K562 (cell line): ENCODE data around the gene ABHD4. TPM values are rescaled to one million over a fixed set of nuclear protein-coding genes. Genes with fewer than 3 reads are reported as not detected.
A peak's percentile ranks its signal among the peaks of the same experiment; 100 is the strongest.

Experiments
- ATAC-seq: fragments of 200-7000 bp; cut with Tn5 transposase; 3 replicates; pipeline ENCODE4 v1.9.1; 2020; ENCODE audit warnings: moderate library complexity
- BruUV-seq: library from RNA; stranded (reverse); fragments of 400-500 nt; replicated peaks from 2 replicates; lab custom pipeline; 2021; lab: Mats Ljungman, UMichigan
- CTCF ChIA-PET: fragments of 300-600 bp; formaldehyde crosslinking; extraction: SDS; loops from one replicate; lab custom pipeline; 2021; ENCODE audit warnings: low intra/inter-chr PET ratio; lab: Yijun Ruan, JAX
- POLR2A ChIA-PET: fragments of 300-600, 350-650 bp; sonication (Branson Sonifier 250); formaldehyde crosslinking; extraction: SDS; loops from one replicate; lab custom pipeline; 2021; ENCODE audit warnings: antibody characterized with exemption, inconsistent platforms; lab: Yijun Ruan, JAX
- DNase-seq, 4 experiments: peaks; one replicate each; pipeline versions ENCODE4 v3.0.0 to v3.0.0-alpha.2; 2011 to 2018; ENCODE audit warnings: low spot score in 3 of 4, mixed read lengths in 3 of 4; ENCODE audit errors: extremely low read depth in 1 of 4
- FAIRE-seq: peaks from 2 replicates; lab custom pipeline; 2011; peaks lifted over from hg19 to GRCh38; lab: Jason Lieb, UNC
- H2AFZ ChIP-seq: 2 replicates; pipeline ENCODE4 v1.6.0; 2011; ENCODE audit warnings: low read depth, low read length, control low read depth, inconsistent platforms
- H3K27ac ChIP-seq: fragments of 200-600 bp; 3 replicates; pipeline ENCODE4 v1.8.0; 2011; ENCODE audit warnings: low read depth, mild to moderate bottlenecking, control low read depth, inconsistent platforms, low read length, moderate library complexity, mixed read lengths; ENCODE audit errors: extremely low read depth
- H3K27me3 ChIP-seq, 2 experiments: fragments of 300-600 bp in 1 of 2; 2 replicates in 1 of 2; 3 replicates in 1 of 2; pipeline versions ENCODE4 v1.6.0 to v1.8.0; 2011; ENCODE audit warnings: inconsistent platforms in 2 of 2, low read length in 2 of 2, mild to moderate bottlenecking in 1 of 2, mixed read lengths in 1 of 2, moderate library complexity in 1 of 2; ENCODE audit not compliant: control insufficient read depth in 2 of 2, insufficient read depth in 2 of 2
- H3K36me3 ChIP-seq: fragments of 300-600 bp; 3 replicates; pipeline ENCODE4 v1.8.0; 2011; ENCODE audit warnings: mild to moderate bottlenecking, low read length, inconsistent platforms; ENCODE audit not compliant: control insufficient read depth, insufficient read depth
- H3K4me1 ChIP-seq, 2 experiments: fragments of 200-600 bp in 1 of 2; replicated peaks in 1 of 2; 2 replicates in 1 of 2; 3 replicates in 1 of 2; pipeline versions ENCODE4 v1.5.1 to v1.8.0; 2011; ENCODE audit warnings: inconsistent platforms in 2 of 2, low read length in 2 of 2, mild to moderate bottlenecking in 1 of 2, mixed read lengths in 1 of 2, moderate library complexity in 1 of 2; ENCODE audit not compliant: control insufficient read depth in 2 of 2, insufficient read depth in 2 of 2
- H3K4me2 ChIP-seq: 2 replicates; pipeline ENCODE4 v1.6.1; 2011; ENCODE audit warnings: low read length, control low read depth, inconsistent platforms, mixed read lengths; ENCODE audit not compliant: insufficient read depth
- H3K4me3 ChIP-seq: fragments of 200-600 bp; sonication (generic), shearing (Covaris generic); 2 replicates; pipeline ENCODE4 v1.5.1; 2016; ENCODE audit warnings: control low read depth, inconsistent platforms
- H3K79me2 ChIP-seq: fragments of 200-600 bp; 3 replicates; pipeline ENCODE4 v1.8.0; 2011; ENCODE audit warnings: low read length, inconsistent platforms; ENCODE audit not compliant: control insufficient read depth, insufficient read depth
- H3K9ac ChIP-seq, 2 experiments: 2 replicates each; pipeline versions ENCODE4 v1.6.0 to v1.6.1; 2011; ENCODE audit warnings: low read depth in 2 of 2, low read length in 2 of 2, control low read depth in 1 of 2, inconsistent platforms in 1 of 2, mild to moderate bottlenecking in 1 of 2, mixed read lengths in 1 of 2; ENCODE audit not compliant: insufficient read depth in 1 of 2
- H3K9me1 ChIP-seq: one replicate; pipeline ENCODE4 v1.6.0; 2011; ENCODE audit warnings: inconsistent platforms, mild to moderate bottlenecking, low read length, moderate library complexity; ENCODE audit not compliant: control insufficient read depth, insufficient read depth
- H3K9me3 ChIP-seq: replicated peaks from 2 replicates; pipeline ENCODE4 v1.5.1; 2011; ENCODE audit warnings: low read depth, low read length, inconsistent platforms; ENCODE audit not compliant: control insufficient read depth, insufficient read depth
- H4K20me1 ChIP-seq: replicated peaks from 2 replicates; pipeline ENCODE4 v1.6.1; 2011; ENCODE audit warnings: low read length, inconsistent platforms, mixed read lengths; ENCODE audit not compliant: control insufficient read depth, insufficient read depth
- EP400 ChIP-seq: fragments of 450-650 bp; IDR thresholded peaks from 2 replicates; pipeline ENCODE4 v1.6.1; 2017; ENCODE audit warnings: antibody characterized with exemption, mild to moderate bottlenecking, moderate library complexity
- RCOR1 ChIP-seq, 2 experiments: IDR thresholded peaks; 2 replicates each; pipeline ENCODE4 v1.6.1; 2012; ENCODE audit warnings: low read depth in 2 of 2, low read length in 2 of 2, borderline replicate concordance in 1 of 2, improper control_type of control experiment in 1 of 2
- SIN3A ChIP-seq, 2 experiments: fragments of 150-350 bp in 1 of 2; IDR thresholded peaks; 2 replicates each; pipeline ENCODE4 v1.6.1; 2011 to 2016; ENCODE audit warnings: borderline replicate concordance in 2 of 2, low read depth in 2 of 2, low read length in 2 of 2, mild to moderate bottlenecking in 2 of 2, moderate library complexity in 2 of 2; ENCODE audit not compliant: control insufficient read depth in 1 of 2
- SIN3B ChIP-seq: fragments of 450-650 bp; IDR thresholded peaks from 2 replicates; pipeline ENCODE4 v1.6.1; 2017; ENCODE audit warnings: low read depth, mild to moderate bottlenecking, moderate library complexity
- SREBF2 ChIP-seq: sonication (generic); formaldehyde crosslinking; IDR thresholded peaks from 2 replicates; pipeline ENCODE4 v1.4.0; 2020; ENCODE audit warnings: mild to moderate bottlenecking, missing genetic modification reagents
- ZC3H4 ChIP-seq: sonication (generic); formaldehyde crosslinking; IDR thresholded peaks from 2 replicates; pipeline ENCODE4 v1.9.0; 2021; ENCODE audit warnings: missing genetic modification reagents, borderline replicate concordance
- ZNF263 ChIP-seq: sonication (generic); formaldehyde crosslinking; IDR thresholded peaks from 2 replicates; pipeline ENCODE4 v1.8.0; 2022; ENCODE audit warnings: mild to moderate bottlenecking, missing genetic modification reagents, borderline replicate concordance
- ZNF561 ChIP-seq: fragments of 450-650 bp; formaldehyde crosslinking; conservative IDR thresholded peaks from 2 replicates; pipeline ENCODE4 v1.4.0; 2020; ENCODE audit warnings: mild to moderate bottlenecking, moderate library complexity
- ZNF764 ChIP-seq: fragments of 250-450 bp; sonication (Bioruptor Pico); IDR thresholded peaks from 2 replicates; pipeline ENCODE4 v1.4.0; 2020; ENCODE audit warnings: low read depth, mild to moderate bottlenecking, moderate library complexity
- WGBS: fragments of 100-300 bp; shearing (Covaris generic); methylation state at CpG from one replicate; pipeline ENCODE4 v1.1.6; 2016; ENCODE audit warnings: low coverage, mixed read lengths; ENCODE audit not compliant: insufficient coverage; ENCODE audit errors: missing lambda C conversion rate; 5-methylcytosine and 5-hydroxymethylcytosine counted together
- in situ Hi-C: fragments of 300-500 bp; cut with MboI; formaldehyde crosslinking; loops from 4 replicates; pipeline ENCODE4 v1.15.0; 2018; ENCODE audit warnings: inconsistent platforms, mixed read lengths
- intact Hi-C: fragments of 100-400 bp; cut with micrococcal nuclease; formaldehyde crosslinking; loops from 2 replicates; pipeline ENCODE4 v1.14.2; 2022
- polyA plus RNA-seq, 8 experiments: library from polyadenylated mRNA; depleted of rRNA in 4 of 8; stranded (reverse) in 5 of 8; unstranded in 3 of 8; fragments of >200 nt; fragmentation: Nextera tagmentation in 2 of 8; fragmentation: Illumina TruSeq in 1 of 8; extraction: Ambion mirVana in 2 of 8; extraction: Trizol in 1 of 8; gene quantifications; 2 replicates each; pipeline versions ENCODE4 v1.2.1 to v1.2.3, GENCODE V29; 2011 to 2014; ENCODE audit warnings: inconsistent platforms in 1 of 8, missing spikeins in 1 of 8
- total RNA-seq, 7 experiments: library from RNA; depleted of rRNA in 6 of 7; stranded (reverse); fragments of >200 nt in 6 of 7; fragmentation: Illumina TruSeq in 2 of 7; extraction: Trizol in 2 of 7; gene quantifications; 2 replicates each; pipeline versions ENCODE4 v1.2.1 to v1.2.3, GENCODE V29; 2011 to 2021; ENCODE audit warnings: low replicate concordance in 1 of 7

ABHD4 gene
- total and polyA plus RNA-seq, 9 of the 15 experiments (the other 6 are each of a cell fraction or from before 2014, with no cell fraction given) = 3.6 to 12.0 (median 7.2) TPM

GRCh38 chr14:22588526-22589095, 9.5 kb upstream of the ABHD4 start:
- WGBS = under 1% methylated on average over 17 of the region's 17 CpGs
- peaks cover 49% of the 10 kb centered on the region for H3K79me2 ChIP-seq
- CTCF ChIA-PET = interaction anchor here (1.1 kb wide), 1 partner anchor 18 kb away, joined by 4 read pairs; no protein-coding TSS in a partner anchor
- in situ Hi-C loops (no loop called here), intact Hi-C loops (loop anchor here (5.0 kb wide), 1 partner anchor 59 kb away; no protein-coding TSS in a partner anchor)
- H3K9me1 ChIP-seq = no peaks in the 10 kb centered on the region
- TF ChIP-seq EP400 (0 out of 2 replicates have a peak, but pooled peaks have one; percentile 54), ZNF764 (CRISPR knock-in tag) (no peak), ZNF561 (CRISPR knock-in tag) (no peak), SIN3B (0 out of 2 replicates have a peak, but pooled peaks have one; percentile 31), RCOR1 (IDR thresholded peaks at IDR 0.05; ENCODE audit: borderline replicate concordance in 1 of 2, low read depth in 2 of 2, low read length in 2 of 2) (no peak), ZC3H4 (CRISPR knock-in tag) (no peak), SIN3A (IDR thresholded peaks at IDR 0.05; ENCODE audit: borderline replicate concordance in 2 of 2, control insufficient read depth in 1 of 2, low read depth in 2 of 2, low read length in 2 of 2) (0 out of 4 replicates have a peak, but pooled peaks of 1 of the 2 experiments have one; percentile 62), SREBF2 (no peak), ZNF263 (CRISPR knock-in tag) (no peak)
- TSS peak; percentile 78 for BruUV-seq
- H3K4me2 ChIP-seq = peak overlapping the region; percentile 84
- DNase-seq (no peak), FAIRE-seq (no peak), ATAC-seq (no peak)
- H3K36me3 ChIP-seq = peaks cover 10% of the 10 kb centered on the region; the same call in 1 of the 3 replicates
- peaks cover 7 to 25% of the 10 kb centered on the region in 2 experiments for H3K4me1 ChIP-seq
- peak overlapping the region; percentile 90 for H2AFZ ChIP-seq
- H3K4me3 ChIP-seq = peak overlapping the region; percentile 65
- H3K9me3 ChIP-seq = no peaks in the 10 kb centered on the region
- H4K20me1 ChIP-seq = no peaks in the 10 kb centered on the region
- POLR2A ChIA-PET = interaction anchor here (0.6 to 1.4 kb wide), 6 partner anchors 8 to 330 kb away, joined by 3 to 6 read pairs (median 4); partner anchors contain the start of genes OXA1L and RBM23
- no peaks in the 10 kb centered on the region for H3K27me3 ChIP-seq
- H3K27ac ChIP-seq = peak overlapping the region; percentile 87
- H3K9ac ChIP-seq = peak overlapping the region; percentile 88 to 89
